NCI-H2196 (cell line): ENCODE data around the gene MMP7.
A peak's percentile ranks its signal among the peaks of the same experiment; 100 is the strongest.
"Not testable (repeated sequence)": the region's sequence is repeated elsewhere in the genome, so short reads cannot be mapped to it uniquely, and the experiment has no call there.

Experiments used
- DNase-seq: peaks from one replicate; lab custom pipeline; 2025; ENCODE audit not compliant: unreplicated experiment; lab: John Stamatoyannopoulos, UW

Gene MMP7

GRCh38 chr11:102544594-102544993 is 14.0 kb upstream of the MMP7 start:
- DNase-seq: no peak

GRCh38 chr11:102539567-102539966 is 9.0 kb upstream of the MMP7 start:
- no peak for DNase-seq

DNA sequence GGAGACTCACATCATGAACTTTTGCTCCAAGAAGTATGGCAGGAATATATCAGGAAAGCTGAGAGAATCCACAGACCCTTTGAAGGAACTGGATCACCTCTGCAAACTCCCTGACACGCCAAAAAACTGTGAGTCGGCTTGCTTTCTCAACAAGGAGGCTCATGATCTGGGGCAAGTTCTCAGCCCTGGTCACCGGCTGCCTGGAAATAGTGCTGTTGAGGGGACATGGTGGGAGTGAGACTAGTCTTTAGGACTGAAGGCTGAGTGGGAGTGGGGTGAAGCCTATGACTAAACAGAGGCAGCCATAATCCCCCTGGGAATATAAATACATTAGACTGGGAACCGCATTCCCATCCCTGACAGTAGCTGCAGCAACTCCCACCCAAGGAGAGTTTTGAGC is 8.4 kb upstream of the MMP7 start:
- no peak for DNase-seq

DNA sequence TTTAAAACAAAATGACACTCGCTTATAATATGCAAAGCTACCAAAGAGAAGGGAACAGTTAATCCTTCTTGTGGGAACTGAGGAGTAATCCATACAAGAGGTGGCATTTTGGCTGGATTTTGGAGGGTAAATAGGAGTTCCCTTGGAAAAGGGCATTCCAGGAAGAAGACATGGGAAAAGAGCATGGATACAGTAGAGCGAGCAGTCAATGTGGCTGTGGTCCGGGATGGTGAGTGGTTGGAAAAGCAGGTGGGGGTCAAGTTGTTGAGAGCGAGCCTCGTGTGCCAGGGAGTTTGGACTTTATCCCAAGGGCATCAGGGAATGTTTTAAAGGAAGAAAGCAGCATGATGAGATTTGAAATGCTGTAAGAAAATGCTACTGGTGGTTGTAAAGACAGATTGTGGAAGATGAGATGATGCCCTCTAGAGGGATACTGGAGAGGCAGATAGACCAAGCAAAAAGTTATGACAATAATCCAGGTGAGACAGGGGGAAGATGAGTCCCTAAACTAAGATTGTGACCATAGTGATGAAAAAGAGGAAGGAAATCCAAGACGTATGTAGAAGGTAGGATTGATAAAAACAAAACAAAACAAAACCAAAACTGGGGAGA is 3.8 kb upstream of the MMP7 start:
- no peak for DNase-seq

GRCh38 chr11:102528618-102529017 is 1.9 kb downstream of the MMP7 start:
- no peak for DNase-seq

DNA sequence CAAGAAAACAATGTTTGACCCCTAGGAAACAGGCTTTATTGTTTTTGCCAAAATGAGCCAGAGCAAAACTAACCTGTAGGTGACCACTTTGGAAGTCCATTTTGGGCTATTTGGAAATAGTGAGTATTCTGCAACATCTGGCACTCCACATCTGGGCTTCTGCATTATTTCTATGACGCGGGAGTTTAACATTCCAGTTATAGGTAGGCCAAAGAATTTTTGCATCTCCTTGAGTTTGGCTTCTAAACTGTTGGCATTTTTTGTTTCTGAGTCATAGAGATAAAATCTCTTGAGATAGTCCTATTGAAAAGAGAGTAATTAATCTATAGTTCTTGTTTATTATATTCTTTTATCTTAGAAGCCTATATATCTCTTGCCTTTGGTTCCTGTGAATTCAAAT is 2.9 kb downstream of the MMP7 start:
- no peak for DNase-seq

DNA sequence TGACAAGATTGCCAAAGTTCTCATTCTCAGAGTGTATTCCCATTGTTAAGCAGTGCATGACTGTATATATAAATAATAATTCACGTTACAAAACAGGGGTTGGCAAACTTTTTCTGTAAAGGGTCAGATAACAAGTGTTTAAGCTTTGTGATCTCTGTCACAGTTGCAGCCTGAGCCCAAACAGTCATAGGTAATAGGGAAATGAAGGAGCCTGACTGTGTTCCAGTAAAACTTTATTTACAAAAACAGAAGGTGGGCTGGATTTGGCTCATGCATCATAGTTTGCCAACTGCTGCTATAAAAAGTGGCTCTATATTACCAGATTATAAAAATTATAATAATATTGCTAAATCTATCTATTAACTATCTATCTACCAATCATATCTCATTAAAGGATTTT is 3.5 kb downstream of the MMP7 start:
- no peak for DNase-seq

DNA sequence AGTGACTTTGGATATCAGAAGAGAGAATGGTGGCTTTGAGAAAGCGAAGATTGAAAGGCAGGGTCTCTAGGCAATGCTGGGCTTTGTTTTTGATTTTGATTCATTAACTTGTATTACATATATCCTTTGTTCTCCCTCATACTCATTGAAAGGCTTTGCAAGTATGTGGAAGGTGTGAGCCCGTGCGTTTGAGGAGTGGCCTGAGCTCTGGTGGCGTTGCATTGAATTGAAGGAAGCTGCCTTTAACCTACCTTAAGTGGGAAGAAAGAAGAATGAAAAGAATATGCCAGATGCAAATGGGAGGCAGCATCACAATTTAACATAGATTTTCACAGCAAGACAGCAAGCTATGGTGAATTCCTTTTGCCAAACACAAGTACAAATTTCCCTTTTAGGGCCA is 6.7 kb downstream of the MMP7 start:
- DNase-seq: no peak

- DNase-seq: no peak
Observed at GRCh38 chr11:102523189-102523570, 7.4 kb downstream of the MMP7 start.

GRCh38 chr11:102522312-102523188 is 8.0 kb downstream of the MMP7 start:
- no peak for DNase-seq

DNA sequence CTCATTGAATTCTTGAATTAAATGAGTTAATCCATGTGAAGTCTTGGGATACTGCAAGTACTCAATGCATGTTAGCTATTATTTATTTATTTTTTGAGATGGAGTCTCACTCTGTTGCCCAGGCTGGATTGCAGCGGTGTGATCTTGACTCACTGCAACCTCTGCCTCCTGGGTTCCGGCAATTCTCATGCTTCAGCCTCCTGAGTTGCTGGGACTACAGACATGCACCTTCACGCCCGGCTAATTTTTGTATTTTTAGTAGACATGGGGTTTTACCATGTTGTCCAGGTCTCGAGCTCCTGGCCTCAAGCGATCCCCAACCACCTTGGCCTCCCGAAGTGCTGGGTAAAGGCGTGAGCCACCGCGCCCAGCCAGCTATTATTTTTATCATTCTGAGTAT is 9.4 kb downstream of the MMP7 start:
- no peak for DNase-seq

DNA sequence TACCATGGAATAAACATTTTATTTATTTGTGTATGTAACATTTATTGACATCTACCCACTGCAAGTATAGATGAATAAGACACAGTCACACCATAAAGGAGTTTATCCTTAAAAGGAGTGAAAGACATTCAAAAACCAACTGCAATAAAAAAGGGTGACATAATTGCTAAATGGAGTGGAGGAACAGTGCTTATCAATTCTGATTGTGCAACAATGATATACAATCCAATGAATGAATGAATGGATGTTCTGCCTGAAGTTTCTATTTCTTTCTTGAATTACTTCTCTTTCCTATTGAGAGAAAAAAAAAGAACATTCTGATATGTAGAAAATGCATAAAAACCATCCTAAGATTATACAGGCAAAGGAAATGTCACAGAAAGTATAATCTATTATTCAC is 10.0 kb downstream of the MMP7 start:
- DNase-seq: no peak

- no peak for DNase-seq
Observed at GRCh38 chr11:102518296-102519094, 12.1 kb downstream of the MMP7 start.

GRCh38 chr11:102517670-102518069 is 12.9 kb downstream of the MMP7 start:
- no peak for DNase-seq

DNA sequence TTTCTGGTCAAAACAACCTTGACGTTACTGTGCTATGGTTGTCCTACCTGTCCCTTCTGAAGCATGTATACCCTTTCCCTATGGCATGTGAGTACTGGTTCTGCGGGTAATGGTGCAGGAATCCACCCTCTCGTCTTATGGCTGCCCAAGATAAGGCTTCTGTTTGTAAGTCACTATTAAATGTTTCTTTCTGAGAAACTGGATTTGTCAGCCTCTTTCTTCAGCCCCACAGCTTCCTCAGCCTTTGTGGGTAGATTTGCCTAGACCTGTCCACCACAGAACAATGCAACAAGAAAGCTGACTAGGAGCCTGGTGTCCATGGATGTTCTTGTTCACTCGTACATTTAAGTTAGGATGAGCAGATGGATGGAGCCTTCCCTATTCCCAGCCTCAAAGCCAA is 14.4 kb downstream of the MMP7 start:
- no peak for DNase-seq

- DNase-seq: peak; percentile 10
Observed at GRCh38 chr11:102513869-102514268, 16.7 kb downstream of the MMP7 start.

DNA sequence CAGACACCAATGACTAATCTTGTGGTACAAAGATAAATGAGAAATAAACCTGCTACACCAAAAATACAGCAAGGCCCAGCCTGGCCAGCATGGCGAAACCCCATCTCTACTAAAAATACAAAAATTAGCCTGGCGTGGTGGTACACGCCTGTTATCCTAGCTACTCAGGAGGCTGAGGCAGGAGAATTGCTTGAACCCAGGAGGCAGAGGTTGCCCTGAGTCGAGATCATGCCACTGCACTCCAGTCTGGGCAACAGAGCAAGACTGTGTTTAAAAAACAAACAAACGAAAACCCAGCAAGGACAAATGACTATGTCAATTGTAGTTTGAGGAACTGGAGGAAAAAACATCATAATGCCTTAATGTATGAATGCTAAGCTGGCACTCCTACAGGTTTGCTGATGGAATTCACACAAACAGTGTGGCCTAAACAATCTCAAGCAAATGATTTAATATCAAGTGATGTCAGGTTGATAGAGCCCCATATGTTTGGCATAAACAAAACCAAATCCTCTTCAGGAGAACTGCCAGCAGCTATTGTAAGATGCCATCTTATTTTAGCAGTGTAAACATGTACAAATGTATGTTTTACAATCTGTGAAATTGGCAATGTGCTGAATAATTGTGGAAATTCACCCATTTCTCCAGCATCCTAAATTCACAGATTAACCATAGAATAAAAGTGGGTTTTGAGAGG is 20.0 kb downstream of the MMP7 start:
- DNase-seq: no peak

GRCh38 chr11:102502831-102503230 is 27.7 kb downstream of the MMP7 start:
- DNase-seq: not testable (repeated sequence)

DNA sequence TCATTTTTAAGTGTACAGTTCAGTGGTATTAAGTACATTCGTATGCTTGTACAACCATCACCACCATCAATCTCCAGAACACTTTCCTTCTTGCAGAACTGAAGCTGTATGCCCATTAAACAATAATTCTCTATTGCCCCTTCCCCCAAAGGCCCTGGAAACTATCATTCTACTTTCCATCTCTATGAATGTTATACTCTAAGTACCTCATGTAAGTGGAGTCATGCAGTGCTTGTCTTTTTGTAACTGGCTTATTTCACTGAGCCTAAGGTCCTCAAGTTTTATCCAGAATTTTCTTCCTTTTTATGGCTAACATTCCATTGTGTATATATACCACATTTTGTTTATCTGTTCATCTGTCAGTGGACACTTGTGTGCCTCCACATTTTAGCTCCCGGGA is 29.7 kb downstream of the MMP7 start:
- DNase-seq: no peak

DNA sequence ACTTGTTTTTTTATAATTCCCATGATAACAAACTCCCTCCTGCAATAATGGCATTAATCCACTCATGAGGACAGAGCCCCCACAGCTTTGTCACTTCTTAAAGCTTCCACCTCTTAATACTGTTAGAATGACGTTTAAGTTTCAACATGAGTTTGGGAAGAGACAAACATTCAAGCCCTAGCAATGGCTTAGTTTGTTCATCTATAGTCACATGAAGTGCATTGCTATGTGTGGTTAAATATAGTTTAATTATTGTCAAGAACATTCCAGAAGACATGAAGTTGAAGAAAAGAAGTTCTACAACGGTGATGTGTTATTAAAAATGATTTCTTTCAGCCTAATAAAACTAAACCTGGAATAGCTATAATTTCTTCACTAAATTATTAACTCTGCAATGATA is 30.6 kb downstream of the MMP7 start:
- DNase-seq: no peak

DNA sequence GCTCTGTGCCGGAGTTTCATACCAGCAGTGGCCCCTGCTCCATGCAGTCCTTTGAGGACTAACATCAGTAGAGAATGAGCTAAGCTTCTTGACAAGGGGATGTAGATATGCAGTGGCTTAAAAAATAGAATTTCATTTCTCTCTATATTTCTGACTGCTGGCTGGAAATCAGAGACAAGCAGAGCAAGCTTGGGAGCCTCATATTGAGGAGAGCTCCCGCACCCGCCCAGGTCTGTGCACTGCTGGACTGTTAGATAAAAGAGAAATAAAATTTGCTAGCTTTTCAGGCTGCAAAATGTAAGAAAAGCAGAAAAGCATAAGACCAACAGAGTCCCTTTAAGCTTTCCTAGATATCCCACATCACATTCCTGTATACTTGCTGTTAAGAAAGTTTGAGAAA is 31.4 kb downstream of the MMP7 start:
- DNase-seq: no peak
